Hepatocyte (in vitro differentiated cells): ENCODE measurements around the gene SOWAHD. TPM values are rescaled to one million over a fixed set of nuclear protein-coding genes. Genes with fewer than 3 reads are reported as not detected.

ENCODE experiments used
- DNase-seq: peaks from one replicate; pipeline ENCODE4 v3.0.0-alpha.2; 2016; ENCODE audit warnings: low spot score
- H2AFZ ChIP-seq: fragments of 200-600 bp; sonication (generic); 2 replicates; pipeline ENCODE4 v1.6.0; 2016; ENCODE audit warnings: antibody characterized with exemption, mild to moderate bottlenecking
- H3K27ac ChIP-seq: fragments of 200-600 bp; sonication (generic); 2 replicates; pipeline ENCODE4 v1.5.1; 2016; ENCODE audit warnings: mild to moderate bottlenecking
- H3K27me3 ChIP-seq: fragments of 200-600 bp; sonication (generic); 2 replicates; pipeline ENCODE4 v1.6.1; 2016
- H3K36me3 ChIP-seq: fragments of 200-600 bp; sonication (generic); replicated peaks from 2 replicates; pipeline ENCODE4 v1.5.1; 2016; ENCODE audit warnings: low read depth; ENCODE audit not compliant: insufficient read depth
- H3K4me1 ChIP-seq: fragments of 200-600 bp; sonication (generic); 2 replicates; pipeline ENCODE4 v1.5.1; 2016; ENCODE audit warnings: mild to moderate bottlenecking, moderate library complexity; ENCODE audit not compliant: insufficient read depth
- H3K4me2 ChIP-seq: fragments of 200-600 bp; sonication (generic); 2 replicates; pipeline ENCODE4 v1.6.0; 2016
- H3K4me3 ChIP-seq: fragments of 200-600 bp; sonication (generic); 2 replicates; pipeline ENCODE4 v1.5.1; 2016; ENCODE audit warnings: mild to moderate bottlenecking
- H3K79me2 ChIP-seq: fragments of 200-600 bp; sonication (generic); 2 replicates; pipeline ENCODE4 v1.6.0; 2017; ENCODE audit warnings: mild to moderate bottlenecking
- H3K9me2 ChIP-seq: fragments of 200-600 bp; sonication (generic); replicated peaks from 2 replicates; pipeline ENCODE4 v1.6.0; 2017; ENCODE audit warnings: mild to moderate bottlenecking; ENCODE audit not compliant: insufficient read depth
- H3K9me3 ChIP-seq: fragments of 200-600 bp; sonication (generic); 2 replicates; pipeline ENCODE4 v1.5.1; 2016; ENCODE audit warnings: low read depth, mild to moderate bottlenecking
- H4K20me1 ChIP-seq: fragments of 200-600 bp; sonication (generic); 2 replicates; pipeline ENCODE4 v1.6.0; 2016; ENCODE audit warnings: mild to moderate bottlenecking; ENCODE audit not compliant: insufficient read depth, poor library complexity, severe bottlenecking
- CTCF ChIP-seq: fragments of 200-600 bp; sonication (generic); IDR thresholded peaks from 2 replicates; pipeline ENCODE4 v1.5.1; 2016; ENCODE audit warnings: antibody characterized with exemption, mild to moderate bottlenecking; ENCODE audit not compliant: poor library complexity
- EZH2 ChIP-seq: fragments of 200-600 bp; sonication (generic); IDR thresholded peaks from 2 replicates; pipeline ENCODE4 v1.6.1; 2016; ENCODE audit warnings: antibody characterized with exemption, mild to moderate bottlenecking, borderline replicate concordance
- EZH2phosphoT487 ChIP-seq: fragments of 200-600 bp; sonication (generic); IDR thresholded peaks from one replicate; pipeline ENCODE4 v1.6.1; 2018; ENCODE audit warnings: antibody characterized with exemption, mild to moderate bottlenecking, low read depth, moderate library complexity; ENCODE audit not compliant: unreplicated experiment, severe bottlenecking
- WGBS: methylation state at CpG from one replicate; pipeline ENCODE4 v1.1.6; 2016; ENCODE audit warnings: low lambda C conversion rate; ENCODE audit errors: missing lambda C conversion rate; 5-methylcytosine and 5-hydroxymethylcytosine counted together
- polyA plus RNA-seq: library from polyadenylated mRNA; unstranded; fragments of >200 nt; fragmentation: Nextera tagmentation; extraction: Ambion mirVana; gene quantifications from 2 replicates; pipeline ENCODE4 v1.2.1, GENCODE V29; 2016
- total RNA-seq: library from RNA; depleted of rRNA; stranded (reverse); fragments of >200 nt; gene quantifications from 2 replicates; pipeline ENCODE4 v1.2.3, GENCODE V29; 2014

Gene SOWAHD
- total and polyA plus RNA-seq, 2 experiments from 2014 or later, result 1.00 to 2.0 TPM

DNA sequence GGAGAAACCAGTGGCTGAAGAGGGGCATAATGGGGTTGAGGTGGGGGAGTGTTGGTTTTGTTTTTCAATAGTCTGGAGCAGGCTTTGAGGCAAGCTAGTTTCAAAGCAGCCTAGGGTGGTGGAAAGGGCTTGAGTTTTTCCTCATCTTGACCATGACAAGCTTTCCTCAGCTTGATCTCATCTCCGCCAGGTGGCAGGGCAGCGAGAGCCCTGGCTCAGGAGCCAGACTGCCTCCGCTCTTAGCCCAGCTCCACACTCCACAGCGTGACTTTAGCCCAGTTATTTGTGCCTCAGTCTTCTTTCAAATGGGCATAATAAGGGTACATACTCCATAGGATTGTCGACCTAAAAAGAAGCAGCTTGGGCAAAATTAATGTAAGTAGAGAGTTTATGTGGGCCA, 29.9 kb upstream of the SOWAHD start:
- H2AFZ ChIP-seq, result no peak overlapping the region

GRCh38 chrX:119729408-119730201, 28.8 kb upstream of the SOWAHD start:
- peak; percentile 66 for DNase-seq
- no peaks in the 10 kb centered on the region for H3K9me2 ChIP-seq
- H3K36me3 ChIP-seq, result no peaks in the 10 kb centered on the region
- H3K27me3 ChIP-seq, result no peaks in the 10 kb centered on the region
- no peak overlapping the region for H3K4me2 ChIP-seq
- H2AFZ ChIP-seq, result no peak overlapping the region
- no peak for TF ChIP-seq EZH2phosphoT487
- peak; percentile 61 for TF ChIP-seq CTCF
- H3K27ac ChIP-seq, result no peak overlapping the region
- H3K9me3 ChIP-seq, result no peaks in the 10 kb centered on the region
- H3K4me1 ChIP-seq, result no peaks in the 10 kb centered on the region
- H3K79me2 ChIP-seq, result no peaks in the 10 kb centered on the region
- WGBS, result 53% methylated on average over 14 of the region's 14 CpGs
- H4K20me1 ChIP-seq, result no peaks in the 10 kb centered on the region
- H3K4me3 ChIP-seq, result no peak overlapping the region

More for the DNA sequence above, 29.9 kb upstream of the SOWAHD start:
- no peak overlapping the region for H3K27ac ChIP-seq
- DNase-seq, result peak; percentile 16
- WGBS, result 59% methylated on average over 5 of the region's 5 CpGs
- no peaks in the 10 kb centered on the region for H3K36me3 ChIP-seq
- TF ChIP-seq CTCF (peak; percentile 8), EZH2 (no peak)
- H3K9me2 ChIP-seq, result no peaks in the 10 kb centered on the region
- H4K20me1 ChIP-seq, result no peaks in the 10 kb centered on the region
- no peak overlapping the region for H3K4me2 ChIP-seq
- no peaks in the 10 kb centered on the region for H3K4me1 ChIP-seq
- H3K4me3 ChIP-seq, result no peak overlapping the region
- H3K27me3 ChIP-seq, result no peaks in the 10 kb centered on the region
- no peaks in the 10 kb centered on the region for H3K9me3 ChIP-seq
- H3K79me2 ChIP-seq, result no peaks in the 10 kb centered on the region

DNA sequence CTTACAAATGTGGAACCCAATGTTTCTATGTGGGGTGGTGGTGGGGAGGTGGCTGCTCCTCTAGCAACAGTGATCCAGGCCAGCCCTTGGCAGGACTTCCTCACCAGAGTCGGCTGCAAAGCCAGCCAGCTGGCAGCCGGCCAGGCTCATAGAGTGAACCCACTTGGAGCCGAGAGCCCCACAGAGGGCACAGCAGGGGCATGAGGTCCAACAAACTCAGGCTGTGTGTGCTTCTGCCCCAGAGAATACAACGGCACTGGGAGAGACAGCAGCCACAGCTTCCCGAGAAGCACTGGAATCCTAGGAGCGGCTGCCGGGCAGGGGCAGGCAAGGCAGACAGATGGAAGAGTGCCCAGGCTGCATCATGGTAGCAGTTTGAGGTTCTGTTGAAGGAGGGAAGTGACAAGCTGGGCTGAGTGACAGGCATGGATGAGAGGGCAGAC, 23.5 kb upstream of the SOWAHD start:
- no peaks in the 10 kb centered on the region for H3K36me3 ChIP-seq
- H2AFZ ChIP-seq, result no peak overlapping the region
- no peak overlapping the region for H3K27ac ChIP-seq
- no peak overlapping the region for H3K4me3 ChIP-seq
- no peaks in the 10 kb centered on the region for H3K9me3 ChIP-seq
- no peak for DNase-seq
- no peaks in the 10 kb centered on the region for H3K27me3 ChIP-seq
- no peaks in the 10 kb centered on the region for H4K20me1 ChIP-seq
- H3K79me2 ChIP-seq, result no peaks in the 10 kb centered on the region
- H3K4me1 ChIP-seq, result no peaks in the 10 kb centered on the region
- 87% methylated on average over 7 of the region's 7 CpGs for WGBS
- no peaks in the 10 kb centered on the region for H3K9me2 ChIP-seq
- no peak overlapping the region for H3K4me2 ChIP-seq
- TF ChIP-seq EZH2, result no peak
- TF ChIP-seq CTCF, result no peak
- no peak for TF ChIP-seq EZH2phosphoT487

DNA sequence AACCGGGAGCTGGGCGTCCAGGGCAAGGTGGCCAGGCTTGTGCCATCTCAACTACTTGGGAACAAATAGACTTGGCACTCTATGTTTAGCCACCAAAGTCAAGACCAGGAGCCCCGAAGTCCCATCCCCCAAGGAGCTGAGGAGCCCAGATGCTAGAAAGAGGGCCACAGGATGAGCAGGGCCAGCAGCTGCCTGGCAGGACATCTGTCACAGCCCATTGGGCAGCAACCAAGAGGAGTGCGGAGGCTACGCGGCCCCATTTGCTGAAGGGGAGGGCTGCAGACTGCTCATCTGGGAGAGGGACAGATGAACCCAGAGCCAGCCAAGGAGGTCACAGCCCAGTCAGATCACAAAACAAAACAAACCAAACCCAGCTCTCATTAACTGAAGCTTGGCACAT, 22.9 kb upstream of the SOWAHD start:
- no peak overlapping the region for H3K4me2 ChIP-seq
- H3K4me1 ChIP-seq, result no peaks in the 10 kb centered on the region
- DNase-seq, result no peak
- no peak overlapping the region for H3K4me3 ChIP-seq
- H3K79me2 ChIP-seq, result no peaks in the 10 kb centered on the region
- no peak overlapping the region for H2AFZ ChIP-seq
- 89% methylated on average over 6 of the region's 6 CpGs for WGBS
- no peaks in the 10 kb centered on the region for H3K9me3 ChIP-seq
- no peaks in the 10 kb centered on the region for H3K27me3 ChIP-seq
- no peaks in the 10 kb centered on the region for H3K36me3 ChIP-seq
- no peaks in the 10 kb centered on the region for H4K20me1 ChIP-seq
- H3K9me2 ChIP-seq, result no peaks in the 10 kb centered on the region
- TF ChIP-seq CTCF (no peak), EZH2phosphoT487 (no peak), EZH2 (no peak)
- H3K27ac ChIP-seq, result no peak overlapping the region
